IMR-90 (cell line): ENCODE data around the gene GRIA3. TPM values are rescaled to one million over a fixed set of nuclear protein-coding genes. Genes with fewer than 3 reads are reported as not detected.

Experiments used
- ATAC-seq: fragments of 200-7000 bp; cut with Tn5 transposase; 2 replicates; pipeline ENCODE4 v1.9.1; 2020; ENCODE audit warnings: low read depth, mild to moderate bottlenecking, moderate library complexity
- BruUV-seq: library from RNA; stranded (reverse); fragments of 400-500 nt; replicated peaks from 2 replicates; lab custom pipeline; 2021; lab: Mats Ljungman, UMichigan
- CTCF ChIA-PET: fragments of 300-600 bp; formaldehyde crosslinking; extraction: SDS; loops from one replicate; lab custom pipeline; 2021; ENCODE audit warnings: antibody characterized with exemption; lab: Yijun Ruan, JAX
- POLR2A ChIA-PET: fragments of 300-600 bp; sonication (Branson Sonifier 250); formaldehyde crosslinking; loops from one replicate; lab custom pipeline; 2022; ENCODE audit warnings: antibody characterized with exemption; ENCODE audit not compliant: unreplicated experiment; lab: Charles Lee
- DNase-seq: peaks from one replicate; pipeline ENCODE4 v3.0.0; 2013
- H2AFZ ChIP-seq: replicated peaks from 2 replicates; pipeline ENCODE3; 2013; ENCODE audit warnings: low read length, mild to moderate bottlenecking; ENCODE audit not compliant: poor library complexity
- H2AK5ac ChIP-seq: 2 replicates; pipeline ENCODE4 v1.6.1; 2013; ENCODE audit warnings: low read depth, low read length, inconsistent platforms
- H2AK9ac ChIP-seq: replicated peaks from 2 replicates; pipeline ENCODE3; 2013; ENCODE audit warnings: mild to moderate bottlenecking, low read depth, low read length, moderate library complexity; ENCODE audit not compliant: poor library complexity
- H2BK120ac ChIP-seq: 2 replicates; pipeline ENCODE4 v1.6.1; 2013; ENCODE audit warnings: low read depth, low read length, inconsistent platforms
- H2BK15ac ChIP-seq: 3 replicates; pipeline ENCODE4 v1.6.1; 2013; ENCODE audit warnings: low read depth, low read length, inconsistent platforms
- H2BK20ac ChIP-seq: 2 replicates; pipeline ENCODE4 v1.6.1; 2013; ENCODE audit warnings: low read depth, mild to moderate bottlenecking, inconsistent platforms, low read length, moderate library complexity
- H2BK5ac ChIP-seq: 2 replicates; pipeline ENCODE4 v1.6.1; 2013; ENCODE audit warnings: mild to moderate bottlenecking, low read depth, low read length, inconsistent platforms; ENCODE audit not compliant: poor library complexity, severe bottlenecking
- H3K14ac ChIP-seq: replicated peaks from 2 replicates; pipeline ENCODE4 v1.6.1; 2013; ENCODE audit warnings: low read depth, low read length, inconsistent platforms
- H3K18ac ChIP-seq: 2 replicates; pipeline ENCODE4 v1.6.1; 2013; ENCODE audit warnings: low read depth, low read length, control low read depth
- H3K23ac ChIP-seq: 2 replicates; pipeline ENCODE4 v1.6.1; 2013; ENCODE audit warnings: low read depth, low read length, inconsistent platforms
- H3K27ac ChIP-seq: 2 replicates; pipeline ENCODE4 v1.5.1; 2013; ENCODE audit warnings: mild to moderate bottlenecking, control low read depth, low read length; ENCODE audit not compliant: insufficient read depth
- H3K27me3 ChIP-seq: 2 replicates; pipeline ENCODE4 v1.6.1; 2013; ENCODE audit warnings: low read length; ENCODE audit not compliant: control insufficient read depth, insufficient read depth
- H3K36me3 ChIP-seq: 2 replicates; pipeline ENCODE4 v1.6.1; 2013; ENCODE audit warnings: low read length, mixed read lengths; ENCODE audit not compliant: control insufficient read depth, insufficient read depth
- H3K4ac ChIP-seq: 2 replicates; pipeline ENCODE4 v1.6.1; 2013; ENCODE audit warnings: low read depth, low read length, inconsistent platforms
- H3K4me1 ChIP-seq: 2 replicates; pipeline ENCODE4 v1.6.1; 2013; ENCODE audit warnings: low read length, mixed read lengths; ENCODE audit not compliant: control insufficient read depth, insufficient read depth
- H3K4me2 ChIP-seq: 2 replicates; pipeline ENCODE4 v1.6.1; 2013; ENCODE audit warnings: low read depth, mild to moderate bottlenecking, control low read depth, low read length, moderate library complexity
- H3K4me3 ChIP-seq: 2 replicates; pipeline ENCODE4 v1.5.1; 2013; ENCODE audit warnings: low read depth, mild to moderate bottlenecking, control low read depth, low read length, moderate library complexity; ENCODE audit not compliant: insufficient read depth
- H3K56ac ChIP-seq: 2 replicates; pipeline ENCODE4 v1.6.1; 2013; ENCODE audit warnings: low read length, inconsistent platforms; ENCODE audit not compliant: insufficient read depth; ENCODE audit errors: extremely low read depth
- H3K79me1 ChIP-seq, 2 experiments: 2 replicates each; pipeline ENCODE4 v1.6.1; 2013; ENCODE audit warnings: low read length in 2 of 2, inconsistent platforms in 1 of 2, low read depth in 1 of 2
- H3K9ac ChIP-seq: 2 replicates; pipeline ENCODE4 v1.6.1; 2013; ENCODE audit warnings: low read depth, low read length, control low read depth
- H3K9me1 ChIP-seq: 2 replicates; pipeline ENCODE4 v1.6.1; 2013; ENCODE audit warnings: low read length, inconsistent platforms; ENCODE audit not compliant: insufficient read depth
- H3K9me3 ChIP-seq: 2 replicates; pipeline ENCODE4 v1.6.1; 2013; ENCODE audit warnings: low read length; ENCODE audit not compliant: control insufficient read depth, insufficient read depth
- H4K20me1 ChIP-seq: 2 replicates; pipeline ENCODE4 v1.6.1; 2013; ENCODE audit warnings: low read length, inconsistent platforms; ENCODE audit not compliant: insufficient read depth
- H4K5ac ChIP-seq: 2 replicates; pipeline ENCODE4 v1.6.1; 2013; ENCODE audit warnings: mild to moderate bottlenecking, low read depth, low read length, control low read depth
- H4K8ac ChIP-seq, 2 experiments: 2 replicates each; pipeline ENCODE4 v1.6.1; 2013; ENCODE audit warnings: low read depth in 2 of 2, low read length in 2 of 2, control low read depth in 1 of 2, inconsistent platforms in 1 of 2
- H4K91ac ChIP-seq: 2 replicates; pipeline ENCODE4 v1.6.1; 2013; ENCODE audit warnings: low read depth, low read length, inconsistent platforms; ENCODE audit not compliant: insufficient read depth
- BHLHE40 ChIP-seq: fragments of 150-350 bp; IDR thresholded peaks from 2 replicates; pipeline ENCODE4 v1.6.1; 2016; ENCODE audit warnings: mild to moderate bottlenecking, low read depth, low read length
- CEBPB ChIP-seq: IDR thresholded peaks from 2 replicates; pipeline ENCODE4 v1.6.1; 2012; ENCODE audit warnings: low read depth, low read length, improper control_type of control experiment
- CHD1 ChIP-seq: IDR thresholded peaks from 2 replicates; pipeline ENCODE4 v1.6.1; 2012; ENCODE audit warnings: low read depth, low read length, improper control_type of control experiment
- POLR2A ChIP-seq: IDR thresholded peaks from 2 replicates; pipeline ENCODE4 v1.6.1; 2012; ENCODE audit warnings: mild to moderate bottlenecking, low read depth, low read length
- RAD21 ChIP-seq: IDR thresholded peaks from 2 replicates; pipeline ENCODE4 v1.6.1; 2012; ENCODE audit warnings: low read length, improper control_type of control experiment
- RFX5 ChIP-seq: IDR thresholded peaks from 2 replicates; pipeline ENCODE4 v1.8.0; 2012; ENCODE audit warnings: low read depth, mild to moderate bottlenecking, low read length, moderate library complexity
- WGBS, 2 experiments: methylation state at CpG; one replicate each; pipeline versions ENCODE4 v1.1.5 to v1.1.7; 2013; ENCODE audit warnings: missing lambda C conversion rate in 2 of 2; ENCODE audit not compliant: insufficient read length in 1 of 2; ENCODE audit errors: extremely low coverage in 2 of 2; 5-methylcytosine and 5-hydroxymethylcytosine counted together
- dilution Hi-C: fragments of 300-500 bp; cut with HindIII; formaldehyde crosslinking; loops from one replicate; pipeline ENCODE4 v1.14.3; 2018; ENCODE audit warnings: low sequenced_read_pairs; ENCODE audit not compliant: unreplicated experiment
- in situ Hi-C: fragments of 300-500 bp; cut with MboI; formaldehyde crosslinking; loops from 3 replicates; pipeline ENCODE4 v1.14.3; 2019; ENCODE audit warnings: low sequenced_read_pairs, inconsistent platforms, mixed read lengths
- intact Hi-C: fragments of 100-400 bp; cut with micrococcal nuclease; formaldehyde crosslinking; loops from 2 replicates; pipeline ENCODE4 v1.10.0; 2022
- polyA plus RNA-seq, 3 experiments: library from polyadenylated mRNA; depleted of rRNA; stranded (reverse); fragments of >200 nt; gene quantifications; 2 replicates each; pipeline ENCODE4 v1.2.3, GENCODE V29; 2012; ENCODE audit warnings: low replicate concordance in 1 of 3
- total RNA-seq: library from RNA; depleted of rRNA; stranded (reverse); fragments of >200 nt; gene quantifications from 2 replicates; pipeline ENCODE4 v1.2.3, GENCODE V29; 2012
- TF ChIP-seq, protein P1 (sequence below): conservative IDR thresholded peaks from 2 replicates; pipeline ENCODE4 v1.5.1; 2012; ENCODE audit warnings: mild to moderate bottlenecking, low read depth, low read length, improper control_type of control experiment

GRIA3 gene
- total and polyA plus RNA-seq, 2 of the 4 experiments (the other 2 are of a cell fraction), result not detected

DNA sequence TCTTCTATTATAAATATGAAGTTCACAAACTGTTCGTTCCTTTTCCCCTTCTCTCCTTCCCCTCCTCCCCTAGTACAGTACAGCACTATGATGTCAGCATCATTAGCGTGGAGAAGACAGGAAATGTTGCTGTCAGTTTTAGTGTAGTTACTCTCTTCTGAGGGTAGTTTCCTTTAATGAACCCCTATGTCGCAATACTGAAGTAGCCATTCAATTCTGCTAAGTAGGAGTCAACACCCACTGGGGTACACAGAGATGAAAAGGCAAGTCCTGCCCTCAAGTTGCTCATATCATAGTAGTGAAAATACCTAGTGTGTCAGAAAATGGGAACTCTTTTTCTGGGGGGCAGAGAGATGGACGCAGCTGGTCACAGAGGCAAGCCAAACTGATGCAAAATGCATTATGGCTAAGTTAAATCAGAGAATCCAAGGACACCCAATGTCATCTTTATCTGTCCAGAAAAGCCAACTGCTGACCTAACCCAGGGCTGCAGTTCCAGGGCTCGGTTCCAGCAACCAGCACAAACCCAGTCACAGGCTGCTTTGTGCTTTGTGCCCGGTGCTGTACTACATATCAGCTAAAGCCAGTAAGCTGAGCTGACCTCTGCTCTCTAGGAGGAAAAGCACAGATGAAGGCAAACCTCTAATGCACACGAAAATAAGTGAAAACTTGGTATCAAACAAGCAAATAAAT is 31.5 kb downstream of the GRIA3 start:
- 47% methylated on average over 2 of the region's 7 CpGs; no CpG with 5 or more reads in 1 of the 2 experiments for WGBS, 2 experiments
- Histone ChIP-seq H3K4me3 (no peak overlapping the region), H3K27me3 (no peaks in the 10 kb centered on the region), H2AK5ac (no peak overlapping the region), H3K9me3 (no peaks in the 10 kb centered on the region), H2BK20ac (no peak overlapping the region), H3K18ac (no peak overlapping the region), H2BK15ac (no peak overlapping the region), H4K8ac (no peak overlapping the region), H4K5ac (no peak overlapping the region), H3K23ac (no peak overlapping the region), H3K14ac (no peak overlapping the region), H4K91ac (no peak overlapping the region), H2AFZ (no peak overlapping the region), H3K27ac (no peak overlapping the region), H2BK5ac (no peak overlapping the region), H3K4me2 (no peak overlapping the region), H3K56ac (no peak overlapping the region), H2AK9ac (no peak overlapping the region), H3K9ac (no peak overlapping the region), H2BK120ac (no peak overlapping the region), H3K4me1 (no peaks in the 10 kb centered on the region), H3K79me1 (no peaks in the 10 kb centered on the region), H3K36me3 (no peaks in the 10 kb centered on the region), H3K4ac (no peak overlapping the region), H4K20me1 (no peaks in the 10 kb centered on the region), H3K9me1 (no peaks in the 10 kb centered on the region)
- dilution Hi-C loops, result no loop called here
- in situ Hi-C loops, result no loop called here
- DNase-seq (no peak), ATAC-seq (no peak)
- intact Hi-C loops, result no loop called here
- BruUV-seq, result no TSS peak
- TF ChIP-seq, protein P1, sequence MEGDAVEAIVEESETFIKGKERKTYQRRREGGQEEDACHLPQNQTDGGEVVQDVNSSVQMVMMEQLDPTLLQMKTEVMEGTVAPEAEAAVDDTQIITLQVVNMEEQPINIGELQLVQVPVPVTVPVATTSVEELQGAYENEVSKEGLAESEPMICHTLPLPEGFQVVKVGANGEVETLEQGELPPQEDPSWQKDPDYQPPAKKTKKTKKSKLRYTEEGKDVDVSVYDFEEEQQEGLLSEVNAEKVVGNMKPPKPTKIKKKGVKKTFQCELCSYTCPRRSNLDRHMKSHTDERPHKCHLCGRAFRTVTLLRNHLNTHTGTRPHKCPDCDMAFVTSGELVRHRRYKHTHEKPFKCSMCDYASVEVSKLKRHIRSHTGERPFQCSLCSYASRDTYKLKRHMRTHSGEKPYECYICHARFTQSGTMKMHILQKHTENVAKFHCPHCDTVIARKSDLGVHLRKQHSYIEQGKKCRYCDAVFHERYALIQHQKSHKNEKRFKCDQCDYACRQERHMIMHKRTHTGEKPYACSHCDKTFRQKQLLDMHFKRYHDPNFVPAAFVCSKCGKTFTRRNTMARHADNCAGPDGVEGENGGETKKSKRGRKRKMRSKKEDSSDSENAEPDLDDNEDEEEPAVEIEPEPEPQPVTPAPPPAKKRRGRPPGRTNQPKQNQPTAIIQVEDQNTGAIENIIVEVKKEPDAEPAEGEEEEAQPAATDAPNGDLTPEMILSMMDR, result no peak
- peak; percentile 74 for TF ChIP-seq CEBPB
- TF ChIP-seq RFX5, result no peak
- TF ChIP-seq BHLHE40, result no peak
- TF ChIP-seq RAD21, result no peak
- no peak for TF ChIP-seq CHD1
- no peak for TF ChIP-seq POLR2A
- CTCF ChIA-PET, result no interaction called here
- POLR2A ChIA-PET, result no interaction called here
